IMR-90 (cell line): ENCODE data around the gene ATP11A. TPM values are rescaled to one million over a fixed set of nuclear protein-coding genes. Genes with fewer than 3 reads are reported as not detected.

ENCODE experiments used
- ATAC-seq: fragments of 200-7000 bp; cut with Tn5 transposase; 2 replicates; pipeline ENCODE4 v1.9.1; 2020; ENCODE audit warnings: low read depth, mild to moderate bottlenecking, moderate library complexity
- BruUV-seq: library from RNA; stranded (reverse); fragments of 400-500 nt; replicated peaks from 2 replicates; lab custom pipeline; 2021; lab: Mats Ljungman, UMichigan
- CTCF ChIA-PET: fragments of 300-600 bp; formaldehyde crosslinking; extraction: SDS; loops from one replicate; lab custom pipeline; 2021; ENCODE audit warnings: antibody characterized with exemption; lab: Yijun Ruan, JAX
- POLR2A ChIA-PET: fragments of 300-600 bp; sonication (Branson Sonifier 250); formaldehyde crosslinking; loops from one replicate; lab custom pipeline; 2022; ENCODE audit warnings: antibody characterized with exemption; ENCODE audit not compliant: unreplicated experiment; lab: Charles Lee
- DNase-seq: peaks from one replicate; pipeline ENCODE4 v3.0.0; 2013
- H2AFZ ChIP-seq: replicated peaks from 2 replicates; pipeline ENCODE3; 2013; ENCODE audit warnings: low read length, mild to moderate bottlenecking; ENCODE audit not compliant: poor library complexity
- H2AK5ac ChIP-seq: 2 replicates; pipeline ENCODE4 v1.6.1; 2013; ENCODE audit warnings: low read depth, low read length, inconsistent platforms
- H2AK9ac ChIP-seq: replicated peaks from 2 replicates; pipeline ENCODE3; 2013; ENCODE audit warnings: mild to moderate bottlenecking, low read depth, low read length, moderate library complexity; ENCODE audit not compliant: poor library complexity
- H2BK120ac ChIP-seq: 2 replicates; pipeline ENCODE4 v1.6.1; 2013; ENCODE audit warnings: low read depth, low read length, inconsistent platforms
- H2BK15ac ChIP-seq: 3 replicates; pipeline ENCODE4 v1.6.1; 2013; ENCODE audit warnings: low read depth, low read length, inconsistent platforms
- H2BK20ac ChIP-seq: 2 replicates; pipeline ENCODE4 v1.6.1; 2013; ENCODE audit warnings: low read depth, mild to moderate bottlenecking, inconsistent platforms, low read length, moderate library complexity
- H2BK5ac ChIP-seq: 2 replicates; pipeline ENCODE4 v1.6.1; 2013; ENCODE audit warnings: mild to moderate bottlenecking, low read depth, low read length, inconsistent platforms; ENCODE audit not compliant: poor library complexity, severe bottlenecking
- H3K14ac ChIP-seq: replicated peaks from 2 replicates; pipeline ENCODE4 v1.6.1; 2013; ENCODE audit warnings: low read depth, low read length, inconsistent platforms
- H3K18ac ChIP-seq: 2 replicates; pipeline ENCODE4 v1.6.1; 2013; ENCODE audit warnings: low read depth, low read length, control low read depth
- H3K23ac ChIP-seq: 2 replicates; pipeline ENCODE4 v1.6.1; 2013; ENCODE audit warnings: low read depth, low read length, inconsistent platforms
- H3K27ac ChIP-seq: 2 replicates; pipeline ENCODE4 v1.5.1; 2013; ENCODE audit warnings: mild to moderate bottlenecking, control low read depth, low read length; ENCODE audit not compliant: insufficient read depth
- H3K27me3 ChIP-seq: 2 replicates; pipeline ENCODE4 v1.6.1; 2013; ENCODE audit warnings: low read length; ENCODE audit not compliant: control insufficient read depth, insufficient read depth
- H3K36me3 ChIP-seq: 2 replicates; pipeline ENCODE4 v1.6.1; 2013; ENCODE audit warnings: low read length, mixed read lengths; ENCODE audit not compliant: control insufficient read depth, insufficient read depth
- H3K4ac ChIP-seq: 2 replicates; pipeline ENCODE4 v1.6.1; 2013; ENCODE audit warnings: low read depth, low read length, inconsistent platforms
- H3K4me1 ChIP-seq: 2 replicates; pipeline ENCODE4 v1.6.1; 2013; ENCODE audit warnings: low read length, mixed read lengths; ENCODE audit not compliant: control insufficient read depth, insufficient read depth
- H3K4me2 ChIP-seq: 2 replicates; pipeline ENCODE4 v1.6.1; 2013; ENCODE audit warnings: low read depth, mild to moderate bottlenecking, control low read depth, low read length, moderate library complexity
- H3K4me3 ChIP-seq: 2 replicates; pipeline ENCODE4 v1.5.1; 2013; ENCODE audit warnings: low read depth, mild to moderate bottlenecking, control low read depth, low read length, moderate library complexity; ENCODE audit not compliant: insufficient read depth
- H3K56ac ChIP-seq: 2 replicates; pipeline ENCODE4 v1.6.1; 2013; ENCODE audit warnings: low read length, inconsistent platforms; ENCODE audit not compliant: insufficient read depth; ENCODE audit errors: extremely low read depth
- H3K79me1 ChIP-seq, 2 experiments: 2 replicates each; pipeline ENCODE4 v1.6.1; 2013; ENCODE audit warnings: low read length in 2 of 2, inconsistent platforms in 1 of 2, low read depth in 1 of 2
- H3K9ac ChIP-seq: 2 replicates; pipeline ENCODE4 v1.6.1; 2013; ENCODE audit warnings: low read depth, low read length, control low read depth
- H3K9me1 ChIP-seq: 2 replicates; pipeline ENCODE4 v1.6.1; 2013; ENCODE audit warnings: low read length, inconsistent platforms; ENCODE audit not compliant: insufficient read depth
- H3K9me3 ChIP-seq: 2 replicates; pipeline ENCODE4 v1.6.1; 2013; ENCODE audit warnings: low read length; ENCODE audit not compliant: control insufficient read depth, insufficient read depth
- H4K20me1 ChIP-seq: 2 replicates; pipeline ENCODE4 v1.6.1; 2013; ENCODE audit warnings: low read length, inconsistent platforms; ENCODE audit not compliant: insufficient read depth
- H4K5ac ChIP-seq: 2 replicates; pipeline ENCODE4 v1.6.1; 2013; ENCODE audit warnings: mild to moderate bottlenecking, low read depth, low read length, control low read depth
- H4K8ac ChIP-seq, 2 experiments: 2 replicates each; pipeline ENCODE4 v1.6.1; 2013; ENCODE audit warnings: low read depth in 2 of 2, low read length in 2 of 2, control low read depth in 1 of 2, inconsistent platforms in 1 of 2
- H4K91ac ChIP-seq: 2 replicates; pipeline ENCODE4 v1.6.1; 2013; ENCODE audit warnings: low read depth, low read length, inconsistent platforms; ENCODE audit not compliant: insufficient read depth
- BHLHE40 ChIP-seq: fragments of 150-350 bp; IDR thresholded peaks from 2 replicates; pipeline ENCODE4 v1.6.1; 2016; ENCODE audit warnings: mild to moderate bottlenecking, low read depth, low read length
- CEBPB ChIP-seq: IDR thresholded peaks from 2 replicates; pipeline ENCODE4 v1.6.1; 2012; ENCODE audit warnings: low read depth, low read length, improper control_type of control experiment
- CHD1 ChIP-seq: IDR thresholded peaks from 2 replicates; pipeline ENCODE4 v1.6.1; 2012; ENCODE audit warnings: low read depth, low read length, improper control_type of control experiment
- FOS ChIP-seq: fragments of 150-350 bp; IDR thresholded peaks from 2 replicates; pipeline ENCODE4 v1.6.1; 2016; ENCODE audit warnings: low read depth, low read length
- MAFK ChIP-seq: IDR thresholded peaks from 2 replicates; pipeline ENCODE4 v1.6.1; 2012; ENCODE audit warnings: low read depth, low read length, improper control_type of control experiment
- MAZ ChIP-seq: IDR thresholded peaks from 2 replicates; pipeline ENCODE4 v1.6.1; 2012; ENCODE audit warnings: low read depth, mild to moderate bottlenecking, low read length, improper control_type of control experiment, moderate library complexity, borderline replicate concordance
- MXI1 ChIP-seq: IDR thresholded peaks from 2 replicates; pipeline ENCODE4 v1.6.1; 2012; ENCODE audit warnings: low read depth, mild to moderate bottlenecking, low read length, moderate library complexity, borderline replicate concordance
- NFE2L2 ChIP-seq: fragments of 150-350 bp; IDR thresholded peaks from 2 replicates; pipeline ENCODE4 v1.6.1; 2016; ENCODE audit warnings: low read depth, mild to moderate bottlenecking, low read length
- POLR2A ChIP-seq: IDR thresholded peaks from 2 replicates; pipeline ENCODE4 v1.6.1; 2012; ENCODE audit warnings: mild to moderate bottlenecking, low read depth, low read length
- RAD21 ChIP-seq: IDR thresholded peaks from 2 replicates; pipeline ENCODE4 v1.6.1; 2012; ENCODE audit warnings: low read length, improper control_type of control experiment
- RCOR1 ChIP-seq: IDR thresholded peaks from 2 replicates; pipeline ENCODE4 v1.6.1; 2012; ENCODE audit warnings: mild to moderate bottlenecking, low read length, improper control_type of control experiment; ENCODE audit not compliant: insufficient replicate concordance
- RFX5 ChIP-seq: IDR thresholded peaks from 2 replicates; pipeline ENCODE4 v1.8.0; 2012; ENCODE audit warnings: low read depth, mild to moderate bottlenecking, low read length, moderate library complexity
- SMC3 ChIP-seq: fragments of 150-350 bp; IDR thresholded peaks from 2 replicates; pipeline ENCODE4 v1.6.1; 2016; ENCODE audit warnings: low read depth, mild to moderate bottlenecking, antibody characterized with exemption, low read length, moderate library complexity
- WGBS, 2 experiments: methylation state at CpG; one replicate each; pipeline versions ENCODE4 v1.1.5 to v1.1.7; 2013; ENCODE audit warnings: missing lambda C conversion rate in 2 of 2; ENCODE audit not compliant: insufficient read length in 1 of 2; ENCODE audit errors: extremely low coverage in 2 of 2; 5-methylcytosine and 5-hydroxymethylcytosine counted together
- dilution Hi-C: fragments of 300-500 bp; cut with HindIII; formaldehyde crosslinking; loops from one replicate; pipeline ENCODE4 v1.14.3; 2018; ENCODE audit warnings: low sequenced_read_pairs; ENCODE audit not compliant: unreplicated experiment
- in situ Hi-C: fragments of 300-500 bp; cut with MboI; formaldehyde crosslinking; loops from 3 replicates; pipeline ENCODE4 v1.14.3; 2019; ENCODE audit warnings: low sequenced_read_pairs, inconsistent platforms, mixed read lengths
- intact Hi-C: fragments of 100-400 bp; cut with micrococcal nuclease; formaldehyde crosslinking; loops from 2 replicates; pipeline ENCODE4 v1.10.0; 2022
- polyA plus RNA-seq, 3 experiments: library from polyadenylated mRNA; depleted of rRNA; stranded (reverse); fragments of >200 nt; gene quantifications; 2 replicates each; pipeline ENCODE4 v1.2.3, GENCODE V29; 2012; ENCODE audit warnings: low replicate concordance in 1 of 3
- total RNA-seq: library from RNA; depleted of rRNA; stranded (reverse); fragments of >200 nt; gene quantifications from 2 replicates; pipeline ENCODE4 v1.2.3, GENCODE V29; 2012
- TF ChIP-seq, protein P1 (sequence below): fragments of 150-350 bp; IDR thresholded peaks from 2 replicates; pipeline ENCODE4 v1.6.1; 2016; ENCODE audit warnings: low read depth, mild to moderate bottlenecking, low read length, moderate library complexity, borderline replicate concordance
- TF ChIP-seq, protein P2 (sequence below): conservative IDR thresholded peaks from 2 replicates; pipeline ENCODE4 v1.5.1; 2012; ENCODE audit warnings: mild to moderate bottlenecking, low read depth, low read length, improper control_type of control experiment
- TF ChIP-seq, protein P3 (sequence below): fragments of 150-350 bp; IDR thresholded peaks from 2 replicates; pipeline ENCODE4 v1.6.1; 2017; ENCODE audit warnings: mild to moderate bottlenecking, antibody characterized with exemption, low read length, low read depth

ATP11A gene
- total and polyA plus RNA-seq, 2 of the 4 experiments (the other 2 are of a cell fraction): 8.4 to 12.0 TPM

DNA sequence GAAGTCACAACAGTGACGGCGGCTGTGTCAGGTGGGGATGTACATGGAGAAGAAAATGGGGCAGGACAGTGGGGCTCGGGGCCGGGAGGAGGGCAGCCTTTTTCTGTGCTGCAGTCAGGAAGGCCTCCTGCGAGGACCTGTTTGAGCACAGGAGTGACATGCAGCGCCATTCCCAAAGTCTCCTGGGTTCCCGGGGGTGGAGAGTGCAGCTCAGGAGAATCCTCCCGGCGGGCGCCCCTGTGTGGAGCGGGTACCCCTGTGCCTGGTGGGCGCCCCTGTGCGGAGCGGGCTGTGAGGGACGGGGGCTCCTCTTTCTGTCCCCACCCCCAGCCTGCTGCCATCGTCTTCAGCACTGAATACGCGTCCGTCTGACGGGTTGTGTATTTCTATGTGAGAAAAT lies 62.4 kb downstream of the ATP11A start:
- no peaks in the 10 kb centered on the region for H3K27me3 ChIP-seq
- in situ Hi-C loops (no loop called here), dilution Hi-C loops (no loop called here), intact Hi-C loops (no loop called here)
- no peak overlapping the region for H2AK9ac ChIP-seq
- H3K9me3 ChIP-seq: no peaks in the 10 kb centered on the region
- no peak overlapping the region for H3K9ac ChIP-seq
- H3K9me1 ChIP-seq: no peaks in the 10 kb centered on the region; the same call in 1 of the 2 replicates
- no peak overlapping the region for H3K4ac ChIP-seq
- no peak overlapping the region for H3K4me2 ChIP-seq
- no peak overlapping the region for H2BK5ac ChIP-seq
- peaks cover 15% of the 10 kb centered on the region for H4K20me1 ChIP-seq
- H4K5ac ChIP-seq: no peak overlapping the region
- H3K79me1 ChIP-seq: peaks cover 4 to 8% of the 10 kb centered on the region in 2 experiments; a peak in 3 of 4 replicates
- ChIA-PET POLR2A (no interaction called here), CTCF (no interaction called here)
- H2BK15ac ChIP-seq: no peak overlapping the region
- H2AK5ac ChIP-seq: no peak overlapping the region
- H3K4me3 ChIP-seq: no peak overlapping the region
- no peak overlapping the region for H3K56ac ChIP-seq
- H2BK120ac ChIP-seq: no peak overlapping the region
- WGBS, 2 experiments: 67% methylated on average over 4 of the region's 20 CpGs; no CpG with 5 or more reads in 1 of the 2 experiments
- TF ChIP-seq SMC3 (no peak), RFX5 (no peak), MAFK (no peak), RAD21 (no peak), CHD1 (no peak), MAZ (no peak), BHLHE40 (no peak), CEBPB (no peak), POLR2A (no peak), FOS (no peak), MXI1 (no peak), RCOR1 (no peak), NFE2L2 (no peak)
- TF ChIP-seq, protein P1, sequence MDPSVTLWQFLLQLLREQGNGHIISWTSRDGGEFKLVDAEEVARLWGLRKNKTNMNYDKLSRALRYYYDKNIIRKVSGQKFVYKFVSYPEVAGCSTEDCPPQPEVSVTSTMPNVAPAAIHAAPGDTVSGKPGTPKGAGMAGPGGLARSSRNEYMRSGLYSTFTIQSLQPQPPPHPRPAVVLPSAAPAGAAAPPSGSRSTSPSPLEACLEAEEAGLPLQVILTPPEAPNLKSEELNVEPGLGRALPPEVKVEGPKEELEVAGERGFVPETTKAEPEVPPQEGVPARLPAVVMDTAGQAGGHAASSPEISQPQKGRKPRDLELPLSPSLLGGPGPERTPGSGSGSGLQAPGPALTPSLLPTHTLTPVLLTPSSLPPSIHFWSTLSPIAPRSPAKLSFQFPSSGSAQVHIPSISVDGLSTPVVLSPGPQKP: no peak
- TF ChIP-seq, protein P2, sequence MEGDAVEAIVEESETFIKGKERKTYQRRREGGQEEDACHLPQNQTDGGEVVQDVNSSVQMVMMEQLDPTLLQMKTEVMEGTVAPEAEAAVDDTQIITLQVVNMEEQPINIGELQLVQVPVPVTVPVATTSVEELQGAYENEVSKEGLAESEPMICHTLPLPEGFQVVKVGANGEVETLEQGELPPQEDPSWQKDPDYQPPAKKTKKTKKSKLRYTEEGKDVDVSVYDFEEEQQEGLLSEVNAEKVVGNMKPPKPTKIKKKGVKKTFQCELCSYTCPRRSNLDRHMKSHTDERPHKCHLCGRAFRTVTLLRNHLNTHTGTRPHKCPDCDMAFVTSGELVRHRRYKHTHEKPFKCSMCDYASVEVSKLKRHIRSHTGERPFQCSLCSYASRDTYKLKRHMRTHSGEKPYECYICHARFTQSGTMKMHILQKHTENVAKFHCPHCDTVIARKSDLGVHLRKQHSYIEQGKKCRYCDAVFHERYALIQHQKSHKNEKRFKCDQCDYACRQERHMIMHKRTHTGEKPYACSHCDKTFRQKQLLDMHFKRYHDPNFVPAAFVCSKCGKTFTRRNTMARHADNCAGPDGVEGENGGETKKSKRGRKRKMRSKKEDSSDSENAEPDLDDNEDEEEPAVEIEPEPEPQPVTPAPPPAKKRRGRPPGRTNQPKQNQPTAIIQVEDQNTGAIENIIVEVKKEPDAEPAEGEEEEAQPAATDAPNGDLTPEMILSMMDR: no peak
- TF ChIP-seq, protein P3, sequence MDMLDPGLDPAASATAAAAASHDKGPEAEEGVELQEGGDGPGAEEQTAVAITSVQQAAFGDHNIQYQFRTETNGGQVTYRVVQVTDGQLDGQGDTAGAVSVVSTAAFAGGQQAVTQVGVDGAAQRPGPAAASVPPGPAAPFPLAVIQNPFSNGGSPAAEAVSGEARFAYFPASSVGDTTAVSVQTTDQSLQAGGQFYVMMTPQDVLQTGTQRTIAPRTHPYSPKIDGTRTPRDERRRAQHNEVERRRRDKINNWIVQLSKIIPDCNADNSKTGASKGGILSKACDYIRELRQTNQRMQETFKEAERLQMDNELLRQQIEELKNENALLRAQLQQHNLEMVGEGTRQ: no peak
- H3K36me3 ChIP-seq: no peaks in the 10 kb centered on the region; the same call in none of the 2 replicates
- H4K8ac ChIP-seq: no peak overlapping the region
- BruUV-seq: no TSS peak
- H2AFZ ChIP-seq: no peak overlapping the region
- H3K18ac ChIP-seq: no peak overlapping the region
- H4K91ac ChIP-seq: no peak overlapping the region
- no peak for ATAC-seq
- no peak overlapping the region for H3K14ac ChIP-seq
- DNase-seq: no peak
- H3K4me1 ChIP-seq: peaks cover 2% of the 10 kb centered on the region; the same call in 1 of the 2 replicates
- no peak overlapping the region for H3K23ac ChIP-seq
- H3K27ac ChIP-seq: no peak overlapping the region
- no peak overlapping the region for H2BK20ac ChIP-seq
